LNCaP clone FGC (cell line): ENCODE data around the gene CRYBB1.

Experiments
- DNase-seq: peaks from one replicate; pipeline ENCODE4 v3.0.0-alpha.2; 2011; ENCODE audit warnings: low read depth
- H3K4me3 ChIP-seq: 2 replicates; pipeline ENCODE4 v1.5.1; 2011; ENCODE audit warnings: mild to moderate bottlenecking, low read depth, low read length, control low read depth
- CTCF ChIP-seq: IDR thresholded peaks from 2 replicates; pipeline ENCODE4 v1.5.1; 2012; ENCODE audit warnings: mild to moderate bottlenecking; ENCODE audit not compliant: control insufficient read depth, insufficient read depth; ENCODE audit errors: extremely low read depth

Gene CRYBB1

GRCh38 chr22:26623984-26624383, 6.2 kb upstream of the CRYBB1 start:
- H3K4me3 ChIP-seq = no peak overlapping the region
- TF ChIP-seq CTCF = no peak
- no peak for DNase-seq

DNA sequence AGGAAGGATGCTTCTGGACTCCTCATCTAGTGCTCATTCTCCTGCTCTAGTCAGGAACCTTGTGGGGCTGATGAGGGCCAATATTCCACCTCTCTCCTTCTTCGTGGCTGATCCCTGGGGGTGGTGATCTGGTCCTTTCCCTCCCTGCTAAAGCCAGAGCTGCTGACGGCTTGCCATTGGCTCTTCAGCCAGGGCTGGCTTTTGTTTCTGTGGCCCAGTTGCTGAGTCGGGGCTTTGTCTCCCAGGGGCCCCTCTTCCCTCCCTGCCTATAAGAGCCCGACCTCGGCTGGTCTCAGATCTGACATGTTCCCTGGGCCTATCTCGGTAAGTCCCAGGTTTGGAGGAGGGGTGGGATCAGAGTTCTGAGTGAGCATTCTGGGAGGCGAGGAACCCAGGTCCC, 3.8 kb upstream of the CRYBB1 start, which contains the start of gene CRYBA4:
Gene CRYBA4 (plus strand): TSS at position 301 of the 400 bp plus-strand sequence. CDS start 634 bp downstream, outside the sequence.
- no peak for TF ChIP-seq CTCF
- no peak within 1 kb of the TSS for H3K4me3 ChIP-seq
- DNase-seq = no peak

DNA sequence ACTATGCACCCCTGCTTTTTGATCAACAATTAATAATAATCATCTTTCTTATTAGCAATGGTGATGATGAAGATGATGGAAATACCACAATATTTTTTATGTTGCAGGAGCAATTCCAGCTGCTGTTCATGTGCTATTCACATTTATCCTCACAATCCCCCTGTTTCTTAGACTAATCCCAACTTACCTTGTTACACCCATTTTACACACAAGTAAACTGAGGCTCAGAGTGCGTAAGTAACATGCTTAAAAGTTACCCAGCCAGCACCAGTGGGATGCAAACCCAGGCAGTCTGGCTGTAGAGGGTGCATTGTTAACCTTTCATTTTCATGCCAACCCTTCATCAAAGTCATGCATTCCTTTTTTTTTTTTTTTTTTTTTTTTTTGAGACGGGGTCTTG, 2.4 kb upstream of the CRYBB1 start:
- no peak overlapping the region for H3K4me3 ChIP-seq
- TF ChIP-seq CTCF = no peak
- DNase-seq = no peak

DNA sequence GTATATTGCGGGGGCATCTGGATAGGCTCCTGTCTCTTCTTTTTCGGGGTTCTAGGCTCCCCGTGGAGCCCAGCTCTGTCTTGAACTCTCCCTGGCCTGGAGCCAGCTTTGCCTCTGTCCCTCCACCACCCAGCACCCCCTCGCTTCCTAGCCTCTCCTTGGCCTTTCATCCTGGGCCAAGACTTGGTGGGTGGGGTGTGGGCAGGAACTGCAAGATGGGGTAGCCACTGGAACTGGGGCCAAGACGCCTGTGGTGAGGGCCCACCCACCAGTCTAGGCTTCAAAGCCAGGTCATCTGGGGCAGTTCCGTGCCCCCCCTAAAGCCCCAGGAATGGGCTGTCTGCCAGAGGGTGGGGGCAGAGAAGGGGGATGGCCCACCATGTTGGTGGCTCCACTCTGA, 1.7 kb upstream of the CRYBB1 start:
- no peak overlapping the region for H3K4me3 ChIP-seq
- no peak for DNase-seq
- TF ChIP-seq CTCF = no peak

DNA sequence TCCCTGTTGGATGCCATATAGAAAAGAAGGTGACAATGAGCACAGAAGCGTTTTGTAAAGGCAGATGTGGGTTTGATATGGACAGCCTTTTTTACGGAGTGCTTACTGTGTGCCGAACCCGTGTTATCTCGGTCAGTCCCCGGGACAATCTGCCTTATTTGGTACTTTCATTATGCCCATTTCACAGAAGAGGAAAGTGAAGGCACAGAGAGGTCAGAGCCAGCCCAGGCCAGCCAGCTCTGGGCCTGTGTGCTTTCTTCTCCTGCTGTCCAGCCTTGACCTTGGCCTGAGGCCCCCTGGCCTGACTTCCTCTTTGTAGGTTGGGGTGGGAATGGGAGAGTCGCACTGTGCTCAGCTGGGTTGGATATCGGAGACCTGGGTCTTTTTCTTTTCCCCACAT, 628 bp upstream of the CRYBB1 start:
- TF ChIP-seq CTCF = no peak
- H3K4me3 ChIP-seq = no peak overlapping the region
- DNase-seq = no peak

GRCh38 chr22:26616650-26617049, 1.2 kb downstream of the CRYBB1 start:
- DNase-seq = no peak
- no peak for TF ChIP-seq CTCF
- H3K4me3 ChIP-seq = no peak overlapping the region

- no peak overlapping the region for H3K4me3 ChIP-seq
- DNase-seq = no peak
- no peak for TF ChIP-seq CTCF
These were observed 1.9 kb downstream of the CRYBB1 start for GRCh38 chr22:26615830-26616435.
